Skin of body (tissue), 2 donors: Measurements from ENCODE around the gene GPX4. TPM values are rescaled to one million over a fixed set of nuclear protein-coding genes. Genes with fewer than 3 reads are reported as not detected.

Experiments used
- DNase-seq: peaks from one replicate; lab custom pipeline; 2025; lab: John Stamatoyannopoulos, UW
- total RNA-seq: library from RNA; depleted of rRNA; stranded (reverse); fragments of >200 nt; gene quantifications from one replicate; pipeline ENCODE4 v1.2.3, GENCODE V29; 2014

Gene GPX4
- total RNA-seq, 1 donor from 2014 or later: 105 TPM

- no peak for DNase-seq
Measured at GRCh38 chr19:1068009-1069001, 35.5 kb upstream of the GPX4 start.

- no peak for DNase-seq
Measured at GRCh38 chr19:1069009-1069779, 34.6 kb upstream of the GPX4 start.

- DNase-seq: no peak
Measured at GRCh38 chr19:1070576-1070930, 33.2 kb upstream of the GPX4 start.

- no peak for DNase-seq
Measured at GRCh38 chr19:1070931-1071791, 32.6 kb upstream of the GPX4 start.

- no peak for DNase-seq
Measured at GRCh38 chr19:1072371-1073015, 31.3 kb upstream of the GPX4 start.

- DNase-seq: no peak
Measured at GRCh38 chr19:1073063-1073955, 30.5 kb upstream of the GPX4 start.

GRCh38 chr19:1073956-1074517, 29.8 kb upstream of the GPX4 start:
- DNase-seq: no peak

GRCh38 chr19:1074544-1075283, 29.1 kb upstream of the GPX4 start:
- DNase-seq: no peak

- no peak for DNase-seq
Measured at GRCh38 chr19:1076046-1076386, 27.8 kb upstream of the GPX4 start.

GRCh38 chr19:1076951-1077350, 26.8 kb upstream of the GPX4 start:
- DNase-seq: no peak

GRCh38 chr19:1079566-1080111, 24.2 kb upstream of the GPX4 start:
- no peak for DNase-seq

GRCh38 chr19:1080360-1081161, 23.2 kb upstream of the GPX4 start:
- no peak for DNase-seq

GRCh38 chr19:1081301-1082164, 22.3 kb upstream of the GPX4 start:
- DNase-seq: no peak

- DNase-seq: no peak
Measured at GRCh38 chr19:1082165-1082927, 21.4 kb upstream of the GPX4 start.

- DNase-seq: no peak
Measured at GRCh38 chr19:1082928-1083816, 20.6 kb upstream of the GPX4 start.
